Loucy (cell line): ENCODE measurements around the gene FAM229B.

Experiments
- CTCF ChIP-seq: fragments of 200-600 bp; sonication (generic); conservative IDR thresholded peaks from 2 replicates; pipeline ENCODE4 v1.5.1; 2014; ENCODE audit warnings: mild to moderate bottlenecking, antibody characterized with exemption, low read length
- EZH2phosphoT487 ChIP-seq: fragments of 200-600 bp; IDR thresholded peaks from 2 replicates; pipeline ENCODE4 v1.6.1; 2018; ENCODE audit warnings: antibody characterized with exemption, mild to moderate bottlenecking, moderate library complexity, borderline replicate concordance

GRCh38 chr6:112086744-112087135, 651 bp upstream of the FAM229B start:
- TF ChIP-seq CTCF (peak; percentile 51), EZH2phosphoT487 (no peak)
